GM10266 (cell line): ENCODE results near the gene CLASP1.

Experiments
- DNase-seq: peaks from one replicate; pipeline ENCODE4 v3.0.0; 2012; ENCODE audit errors: extremely low spot score
- TF ChIP-seq, protein P1 (sequence below): IDR thresholded peaks from 2 replicates; pipeline ENCODE4 v1.5.1; 2012; ENCODE audit warnings: mild to moderate bottlenecking, low read depth; ENCODE audit not compliant: control insufficient read depth, insufficient read depth; ENCODE audit errors: missing control alignments

CLASP1 gene

DNA sequence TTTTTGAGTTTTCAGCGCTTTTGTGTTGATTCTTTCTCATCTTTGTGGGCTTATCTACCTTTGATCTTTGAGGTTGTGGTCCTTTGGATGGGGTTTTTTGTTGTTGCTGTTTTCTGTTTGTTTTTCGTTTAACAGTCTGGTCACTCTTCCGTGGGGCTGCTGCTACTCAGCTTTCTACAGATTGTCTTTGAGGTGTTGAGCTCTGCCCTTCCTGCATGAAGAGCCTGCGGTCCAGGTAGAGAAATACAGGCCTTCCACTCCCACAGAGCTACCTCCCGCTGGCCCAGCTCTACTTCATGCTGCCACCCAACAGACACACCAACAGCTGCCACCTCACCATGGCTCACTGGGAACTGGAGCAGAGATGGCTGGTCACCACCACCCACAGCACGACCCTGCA, 180.3 kb downstream of the CLASP1 start:
- no peak for DNase-seq
- TF ChIP-seq, protein P1, sequence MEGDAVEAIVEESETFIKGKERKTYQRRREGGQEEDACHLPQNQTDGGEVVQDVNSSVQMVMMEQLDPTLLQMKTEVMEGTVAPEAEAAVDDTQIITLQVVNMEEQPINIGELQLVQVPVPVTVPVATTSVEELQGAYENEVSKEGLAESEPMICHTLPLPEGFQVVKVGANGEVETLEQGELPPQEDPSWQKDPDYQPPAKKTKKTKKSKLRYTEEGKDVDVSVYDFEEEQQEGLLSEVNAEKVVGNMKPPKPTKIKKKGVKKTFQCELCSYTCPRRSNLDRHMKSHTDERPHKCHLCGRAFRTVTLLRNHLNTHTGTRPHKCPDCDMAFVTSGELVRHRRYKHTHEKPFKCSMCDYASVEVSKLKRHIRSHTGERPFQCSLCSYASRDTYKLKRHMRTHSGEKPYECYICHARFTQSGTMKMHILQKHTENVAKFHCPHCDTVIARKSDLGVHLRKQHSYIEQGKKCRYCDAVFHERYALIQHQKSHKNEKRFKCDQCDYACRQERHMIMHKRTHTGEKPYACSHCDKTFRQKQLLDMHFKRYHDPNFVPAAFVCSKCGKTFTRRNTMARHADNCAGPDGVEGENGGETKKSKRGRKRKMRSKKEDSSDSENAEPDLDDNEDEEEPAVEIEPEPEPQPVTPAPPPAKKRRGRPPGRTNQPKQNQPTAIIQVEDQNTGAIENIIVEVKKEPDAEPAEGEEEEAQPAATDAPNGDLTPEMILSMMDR, result no peak

DNA sequence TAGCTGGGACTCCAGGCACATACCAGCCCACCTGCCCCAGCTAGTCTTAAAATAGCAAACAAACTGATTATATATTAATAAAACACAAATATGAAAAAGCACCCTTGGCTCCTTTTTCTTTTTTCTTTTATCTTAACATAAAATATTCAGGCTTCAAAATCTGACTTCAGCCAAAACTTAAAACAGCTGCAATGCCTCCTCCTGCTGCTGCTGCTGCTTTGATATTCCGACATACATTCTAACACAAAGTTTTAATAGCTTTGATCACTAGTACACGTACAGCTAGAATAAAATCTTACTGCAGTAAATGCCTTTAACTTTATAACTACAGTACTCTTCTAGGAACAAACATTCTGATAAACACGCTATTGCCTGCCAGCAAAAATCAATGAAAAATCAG, 190.0 kb downstream of the CLASP1 start:
- TF ChIP-seq, protein P1, result no peak
- no peak for DNase-seq

DNA sequence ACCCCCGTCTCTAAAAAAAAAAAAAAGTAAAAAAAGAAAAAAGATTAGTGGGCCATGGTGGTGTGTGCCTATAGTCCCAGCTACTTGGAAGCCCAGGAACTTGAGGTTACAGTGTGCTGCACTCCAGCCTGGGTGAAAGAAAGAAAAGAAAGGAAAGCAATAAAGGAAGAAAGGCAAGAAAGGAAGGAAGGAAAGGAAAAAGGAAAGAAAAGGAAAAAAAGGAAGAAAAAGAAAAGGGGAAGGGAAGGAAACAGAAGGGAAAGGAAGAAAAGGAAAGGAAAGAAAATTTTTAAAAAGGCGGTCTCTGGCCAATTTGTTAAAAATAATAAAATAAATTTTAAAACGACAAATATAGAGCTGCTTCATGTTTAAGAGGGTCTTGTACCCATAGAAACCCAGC, 192.9 kb downstream of the CLASP1 start:
- TF ChIP-seq, protein P1, result no peak
- DNase-seq, result no peak

DNA sequence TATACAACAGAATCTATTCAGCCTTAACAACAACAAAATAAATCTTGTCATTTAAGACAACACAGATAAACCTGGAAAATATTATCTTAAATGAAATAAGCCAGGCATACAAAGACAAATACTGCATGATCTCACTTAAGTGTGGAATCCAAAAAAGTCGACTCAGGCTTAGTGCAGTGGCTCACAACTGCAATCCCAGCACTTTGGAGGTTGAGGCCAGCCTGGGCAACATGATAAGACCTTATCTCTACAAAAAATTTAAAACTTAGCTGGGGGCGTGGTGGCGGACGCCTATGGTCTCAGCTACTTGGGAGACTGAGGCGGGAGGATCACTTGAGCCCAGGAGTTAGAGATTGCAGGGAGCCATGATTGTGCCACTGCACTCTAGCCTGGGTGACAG, 193.8 kb downstream of the CLASP1 start:
- DNase-seq, result no peak
- TF ChIP-seq, protein P1, result no peak

DNA sequence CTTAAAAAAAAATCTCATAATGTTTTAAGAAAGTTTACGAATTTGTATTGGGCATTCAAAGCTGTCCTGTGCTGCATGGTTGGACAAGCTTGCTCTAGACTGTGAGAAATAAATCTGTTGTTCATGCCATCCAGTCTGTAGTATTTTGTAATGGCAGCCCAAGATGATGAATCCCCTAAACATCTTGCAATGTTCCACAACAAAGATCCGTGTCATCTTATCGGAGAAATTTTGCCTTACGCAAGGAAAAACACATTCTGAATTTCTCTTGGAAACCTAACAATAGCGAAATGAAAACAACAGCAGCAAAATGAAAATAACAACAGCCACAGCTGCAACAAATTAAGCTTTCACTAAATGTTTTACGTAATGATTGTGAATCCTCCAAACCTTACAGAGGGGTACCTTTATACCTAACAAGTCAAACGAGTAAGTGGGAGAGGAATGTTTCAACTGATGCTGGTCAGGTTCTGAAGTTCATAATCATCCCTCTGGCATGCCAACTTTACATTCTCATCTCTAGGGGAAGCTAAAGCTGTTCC, 194.6 kb downstream of the CLASP1 start:
- DNase-seq, result no peak
- TF ChIP-seq, protein P1, result no peak

DNA sequence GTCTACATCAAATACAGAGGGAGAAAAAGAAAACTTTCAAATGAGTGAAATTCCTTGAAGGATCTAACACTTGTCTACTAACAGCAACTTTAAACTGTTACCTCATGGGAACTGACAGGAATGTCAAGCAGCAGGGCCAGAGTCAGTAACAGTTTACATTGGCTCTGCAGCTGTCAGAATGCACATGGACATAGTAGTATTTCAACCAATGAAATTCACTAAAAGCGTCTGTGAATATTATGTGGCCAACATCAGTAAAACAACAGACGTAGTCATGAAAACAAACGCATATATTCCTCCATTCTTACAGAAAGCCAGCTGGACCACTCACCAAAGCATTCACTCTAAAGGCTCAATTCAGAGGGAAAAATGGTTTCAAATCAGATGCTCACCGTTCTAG, 197.9 kb downstream of the CLASP1 start:
- TF ChIP-seq, protein P1, result no peak
- no peak for DNase-seq

DNA sequence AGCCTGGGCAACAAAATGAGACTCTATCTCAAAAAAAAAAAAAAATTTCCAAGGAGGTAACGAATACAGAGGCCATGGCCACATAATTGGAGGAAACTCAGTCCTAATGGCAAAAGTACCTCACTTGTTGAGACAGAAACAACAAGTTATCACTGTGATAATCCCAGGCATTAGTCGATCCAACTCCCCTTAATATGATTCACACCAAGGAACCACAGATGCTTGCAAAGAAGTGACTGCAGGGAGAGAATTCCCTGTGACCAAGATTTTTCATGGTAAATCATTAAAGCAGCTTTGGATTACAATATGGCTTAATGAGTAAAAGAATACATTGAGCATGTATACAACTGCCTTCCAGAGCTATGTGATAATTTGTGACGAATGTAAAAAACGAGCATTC, 199.0 kb downstream of the CLASP1 start:
- DNase-seq, result no peak
- TF ChIP-seq, protein P1, result no peak
